Mesendoderm (in vitro differentiated cells): ENCODE data around the gene WDR82.
A peak's percentile ranks its signal among the peaks of the same experiment; 100 is the strongest.

Experiments used
- DNase-seq: peaks from one replicate; pipeline ENCODE4 v3.0.0; 2013
- H2AK5ac ChIP-seq: 2 replicates; pipeline ENCODE4 v1.6.1; 2013; ENCODE audit warnings: low read length, inconsistent platforms
- H2BK120ac ChIP-seq: 2 replicates; pipeline ENCODE4 v1.6.1; 2013; ENCODE audit warnings: low read depth, mild to moderate bottlenecking, low read length, moderate library complexity, mixed read lengths
- H2BK15ac ChIP-seq: replicated peaks from 2 replicates; pipeline ENCODE4 v1.6.1; 2013; ENCODE audit warnings: low read depth, mild to moderate bottlenecking, moderate library complexity
- H2BK5ac ChIP-seq: 2 replicates; pipeline ENCODE4 v1.6.1; 2013; ENCODE audit warnings: low read length, inconsistent platforms
- H3K18ac ChIP-seq: 2 replicates; pipeline ENCODE4 v1.6.1; 2013; ENCODE audit warnings: mild to moderate bottlenecking, low read length, mixed read lengths
- H3K23ac ChIP-seq: one replicate; pipeline ENCODE4 v1.6.1; 2013; ENCODE audit warnings: low read length
- H3K27ac ChIP-seq: 2 replicates; pipeline ENCODE4 v1.5.1; 2013; ENCODE audit warnings: low read depth, mild to moderate bottlenecking, inconsistent platforms, low read length, moderate library complexity
- H3K27me3 ChIP-seq: 2 replicates; pipeline ENCODE4 v1.6.1; 2013; ENCODE audit warnings: low read length, control low read depth, mild to moderate bottlenecking, inconsistent platforms; ENCODE audit not compliant: insufficient read depth, poor library complexity
- H3K36me3 ChIP-seq: 2 replicates; pipeline ENCODE4 v1.6.1; 2013; ENCODE audit warnings: low read length, inconsistent platforms; ENCODE audit not compliant: control insufficient read depth, insufficient read depth
- H3K4ac ChIP-seq: one replicate; pipeline ENCODE4 v1.6.1; 2013; ENCODE audit warnings: low read depth, mild to moderate bottlenecking, low read length, moderate library complexity
- H3K4me1 ChIP-seq: 2 replicates; pipeline ENCODE4 v1.6.1; 2013; ENCODE audit warnings: low read depth, low read length, inconsistent platforms; ENCODE audit not compliant: control insufficient read depth
- H3K4me2 ChIP-seq: 2 replicates; pipeline ENCODE4 v1.6.1; 2013; ENCODE audit warnings: low read length
- H3K4me3 ChIP-seq: 2 replicates; pipeline ENCODE4 v1.5.1; 2013; ENCODE audit warnings: mild to moderate bottlenecking, low read length
- H3K56ac ChIP-seq: one replicate; pipeline ENCODE4 v1.6.1; 2013; ENCODE audit warnings: low read length
- H3K79me1 ChIP-seq: 2 replicates; pipeline ENCODE4 v1.6.1; 2013; ENCODE audit warnings: low read length, inconsistent platforms
- H3K79me2 ChIP-seq: 2 replicates; pipeline ENCODE4 v1.6.1; 2013; ENCODE audit warnings: mild to moderate bottlenecking, low read length; ENCODE audit not compliant: control insufficient read depth, insufficient read depth
- H3K9ac ChIP-seq: 2 replicates; pipeline ENCODE4 v1.6.1; 2013; ENCODE audit warnings: low read length, inconsistent platforms
- H4K5ac ChIP-seq: one replicate; pipeline ENCODE4 v1.6.1; 2013; ENCODE audit warnings: low read length
- H4K8ac ChIP-seq: one replicate; pipeline ENCODE4 v1.6.1; 2013; ENCODE audit warnings: low read depth, mild to moderate bottlenecking, control low read depth, low read length, moderate library complexity
- WGBS: extraction: QIAGEN DNeasy Blood & Tissue Kit; methylation state at CpG from one replicate; pipeline ENCODE4 v1.1.7; 2013; ENCODE audit warnings: low lambda C conversion rate, missing lambda C conversion rate; ENCODE audit not compliant: insufficient coverage; ENCODE audit errors: extremely low coverage; 5-methylcytosine and 5-hydroxymethylcytosine counted together

Gene WDR82

DNA sequence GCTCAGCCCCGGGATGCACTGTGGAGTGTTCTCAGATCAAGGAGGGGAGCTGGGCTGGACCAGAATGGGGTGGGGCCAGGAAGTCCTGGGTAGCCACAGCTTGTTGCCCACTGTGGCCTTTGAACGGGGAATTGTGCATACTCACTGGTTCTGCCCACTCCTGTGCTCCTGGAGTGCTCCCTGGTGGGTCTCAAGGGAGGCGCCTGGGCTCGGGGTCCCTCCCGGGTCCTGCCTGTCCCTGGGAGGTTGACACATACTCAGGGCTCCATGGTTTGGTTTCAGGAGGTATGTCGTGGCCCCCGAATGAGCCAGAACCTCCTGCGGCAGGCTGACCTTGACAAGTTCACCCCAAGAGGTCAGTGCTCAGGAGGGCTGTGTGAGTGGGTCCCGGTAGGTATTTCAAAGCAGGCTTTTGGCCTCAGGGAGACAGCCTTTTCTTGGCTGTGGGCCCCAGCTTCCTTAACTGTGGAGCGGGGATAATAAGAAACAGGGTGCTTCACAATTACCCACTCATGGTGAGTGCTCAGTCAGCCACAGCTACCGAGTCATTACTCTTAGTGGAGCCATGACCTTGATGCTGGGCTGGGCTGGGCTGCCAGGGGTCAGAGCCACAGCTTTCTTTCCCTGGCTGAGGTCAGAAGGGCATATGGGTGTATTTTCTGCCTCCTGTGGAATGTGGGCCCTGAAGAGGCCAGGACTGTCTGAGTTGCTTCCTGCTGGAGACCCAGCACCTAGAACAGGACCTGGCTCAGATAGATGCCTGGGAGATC lies 45.3 kb upstream of the WDR82 start:
- Histone ChIP-seq H3K79me1 (no peaks in the 10 kb centered on the region), H3K27me3 (no peaks in the 10 kb centered on the region), H4K8ac (no peak overlapping the region), H3K79me2 (no peaks in the 10 kb centered on the region), H2BK15ac (no peak overlapping the region), H3K56ac (peak overlapping the region; percentile 15), H3K4me1 (no peaks in the 10 kb centered on the region), H4K5ac (no peak overlapping the region), H3K4ac (no peak overlapping the region), H2AK5ac (no peak overlapping the region), H3K9ac (no peak overlapping the region), H3K36me3 (no peaks in the 10 kb centered on the region), H2BK120ac (no peak overlapping the region), H3K27ac (no peak overlapping the region), H2BK5ac (no peak overlapping the region), H3K23ac (peak overlapping the region; percentile 48), H3K18ac (no peak overlapping the region), H3K4me3 (no peak overlapping the region), H3K4me2 (no peak overlapping the region)
- DNase-seq = peak; percentile 47
- WGBS = no CpG with 5 or more reads among the region's 11 CpGs

- H3K4ac ChIP-seq = no peak overlapping the region
- H4K5ac ChIP-seq = no peak overlapping the region
- no peak overlapping the region for H3K18ac ChIP-seq
- H4K8ac ChIP-seq = no peak overlapping the region
- H3K36me3 ChIP-seq = no peaks in the 10 kb centered on the region
- no peaks in the 10 kb centered on the region for H3K27me3 ChIP-seq
- H3K4me3 ChIP-seq = no peak overlapping the region
- no peak overlapping the region for H2BK120ac ChIP-seq
- no peaks in the 10 kb centered on the region for H3K79me1 ChIP-seq
- DNase-seq = no peak
- H3K23ac ChIP-seq = no peak overlapping the region
- H3K27ac ChIP-seq = no peak overlapping the region
- no peak overlapping the region for H3K4me2 ChIP-seq
- no peak overlapping the region for H3K56ac ChIP-seq
- H2BK5ac ChIP-seq = no peak overlapping the region
- no peaks in the 10 kb centered on the region for H3K79me2 ChIP-seq
- no CpG with 5 or more reads among the region's 7 CpGs for WGBS
- H3K9ac ChIP-seq = no peak overlapping the region
- no peak overlapping the region for H2AK5ac ChIP-seq
- no peak overlapping the region for H2BK15ac ChIP-seq
- no peaks in the 10 kb centered on the region for H3K4me1 ChIP-seq
Measured at GRCh38 chr3:52322466-52322865, 44.0 kb upstream of the WDR82 start.

DNA sequence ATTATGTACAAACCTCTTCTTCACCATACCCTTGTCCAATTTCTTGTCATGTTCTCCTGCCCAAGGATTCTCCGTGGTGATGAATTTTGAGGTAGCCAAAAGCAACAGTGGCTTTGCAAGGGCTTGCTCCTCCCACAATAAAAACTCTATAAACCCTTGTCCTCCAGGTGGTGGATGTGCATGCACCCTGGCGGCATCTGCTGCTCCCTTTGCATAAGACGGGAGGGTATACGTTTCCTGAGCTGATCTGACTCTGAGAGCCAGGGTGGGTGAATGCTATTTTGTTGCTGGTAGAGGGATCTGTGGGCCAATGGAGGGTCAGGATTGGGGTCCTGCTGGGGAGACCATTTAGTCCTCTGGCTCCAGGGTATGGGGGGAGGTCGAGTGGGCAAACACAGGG lies 43.0 kb upstream of the WDR82 start:
- WGBS = no CpG with 5 or more reads among the region's 5 CpGs
- Histone ChIP-seq H2BK5ac (no peak overlapping the region), H3K27me3 (no peaks in the 10 kb centered on the region), H3K27ac (no peak overlapping the region), H2BK120ac (no peak overlapping the region), H3K79me1 (no peaks in the 10 kb centered on the region), H4K8ac (no peak overlapping the region), H3K56ac (no peak overlapping the region), H4K5ac (no peak overlapping the region), H2AK5ac (no peak overlapping the region), H3K23ac (no peak overlapping the region), H3K18ac (no peak overlapping the region), H3K79me2 (no peaks in the 10 kb centered on the region), H3K9ac (no peak overlapping the region), H3K36me3 (no peaks in the 10 kb centered on the region), H3K4me1 (peaks cover 1% of the 10 kb centered on the region), H3K4me3 (no peak overlapping the region), H3K4me2 (no peak overlapping the region), H3K4ac (no peak overlapping the region), H2BK15ac (no peak overlapping the region)
- no peak for DNase-seq

GRCh38 chr3:52319921-52320595 lies 41.6 kb upstream of the WDR82 start:
- Histone ChIP-seq H3K79me2 (no peaks in the 10 kb centered on the region), H3K18ac (no peak overlapping the region), H2BK5ac (no peak overlapping the region), H3K27me3 (no peaks in the 10 kb centered on the region), H4K5ac (no peak overlapping the region), H3K4ac (no peak overlapping the region), H2AK5ac (no peak overlapping the region), H3K4me1 (peaks cover 1% of the 10 kb centered on the region), H3K36me3 (no peaks in the 10 kb centered on the region), H2BK15ac (no peak overlapping the region), H3K23ac (no peak overlapping the region), H3K9ac (no peak overlapping the region), H3K56ac (no peak overlapping the region), H3K27ac (no peak overlapping the region), H3K79me1 (no peaks in the 10 kb centered on the region), H4K8ac (no peak overlapping the region), H3K4me2 (no peak overlapping the region), H2BK120ac (no peak overlapping the region), H3K4me3 (no peak overlapping the region)
- no CpG with 5 or more reads among the region's 10 CpGs for WGBS
- no peak for DNase-seq

DNA sequence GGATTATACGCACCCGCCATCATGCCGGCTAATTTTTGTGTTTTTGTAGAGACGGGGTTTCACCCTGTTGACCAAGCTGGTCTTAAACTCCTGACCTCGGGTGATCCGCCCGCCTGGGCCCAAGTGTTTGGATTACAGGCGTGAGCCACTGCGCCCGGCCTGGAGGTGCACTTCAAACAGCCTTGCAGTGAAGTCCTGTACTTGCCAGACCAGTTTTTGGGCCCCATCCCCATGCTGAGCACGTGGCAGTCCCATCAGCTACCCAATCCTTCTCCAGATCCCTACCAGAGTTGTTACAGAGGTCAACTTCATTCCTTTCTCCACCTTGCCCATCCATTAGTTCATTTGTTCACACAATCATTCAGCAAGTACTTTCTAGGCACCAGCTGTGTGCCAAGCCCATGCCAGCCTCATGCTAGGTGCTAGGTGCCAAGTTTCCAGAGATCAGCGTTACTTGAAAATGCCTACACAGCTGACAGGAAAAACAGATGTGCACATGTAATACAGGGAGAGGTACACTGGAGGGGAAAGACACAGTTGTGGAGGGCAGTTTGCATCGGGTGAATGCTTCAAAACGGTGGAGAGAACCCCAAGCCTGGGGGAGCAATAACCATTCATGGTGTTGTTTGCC lies 39.9 kb upstream of the WDR82 start:
- peak; percentile 20 for DNase-seq
- peaks cover 1% of the 10 kb centered on the region for H3K4me1 ChIP-seq
- no peak overlapping the region for H2BK5ac ChIP-seq
- H3K4me3 ChIP-seq = no peak overlapping the region
- no peak overlapping the region for H3K4me2 ChIP-seq
- no peak overlapping the region for H4K5ac ChIP-seq
- WGBS = no CpG with 5 or more reads among the region's 14 CpGs
- no peak overlapping the region for H2BK120ac ChIP-seq
- no peaks in the 10 kb centered on the region for H3K79me2 ChIP-seq
- H3K56ac ChIP-seq = no peak overlapping the region
- no peak overlapping the region for H2BK15ac ChIP-seq
- no peaks in the 10 kb centered on the region for H3K79me1 ChIP-seq
- no peak overlapping the region for H2AK5ac ChIP-seq
- no peak overlapping the region for H3K27ac ChIP-seq
- no peak overlapping the region for H3K4ac ChIP-seq
- no peak overlapping the region for H3K18ac ChIP-seq
- no peak overlapping the region for H4K8ac ChIP-seq
- H3K9ac ChIP-seq = no peak overlapping the region
- H3K23ac ChIP-seq = no peak overlapping the region
- H3K27me3 ChIP-seq = no peaks in the 10 kb centered on the region
- no peaks in the 10 kb centered on the region for H3K36me3 ChIP-seq
